Mucosa of descending colon (tissue), 3 donors: ENCODE measurements around the gene SDK1. TPM values are rescaled to one million over a fixed set of nuclear protein-coding genes. Genes with fewer than 3 reads are reported as not detected.

ENCODE experiments used
- ATAC-seq: fragments of 200-7000 bp; cut with Tn5 transposase; one replicate; pipeline ENCODE4 v1.9.1; 2020; ENCODE audit warnings: mild to moderate bottlenecking, moderate library complexity
- DNase-seq, 3 donors: peaks; one replicate each; pipeline ENCODE4 v3.0.0-alpha.2; 2020
- H3K36me3 ChIP-seq: fragments of 200-600 bp; one replicate; pipeline ENCODE4 v1.8.0; 2021; ENCODE audit warnings: low read depth, mild to moderate bottlenecking
- H3K4me1 ChIP-seq: fragments of 200-600 bp; one replicate; pipeline ENCODE4 v1.8.0; 2021; ENCODE audit warnings: low read depth, mild to moderate bottlenecking
- H3K4me3 ChIP-seq: fragments of 200-600 bp; one replicate; pipeline ENCODE4 v1.8.0; 2021; ENCODE audit warnings: mild to moderate bottlenecking
- H3K9me3 ChIP-seq: fragments of 200-600 bp; one replicate; pipeline ENCODE4 v1.8.0; 2021; ENCODE audit warnings: mild to moderate bottlenecking
- intact Hi-C, 2 donors: fragments of 100-400 bp; cut with DNase I in 1 of 2; cut with micrococcal nuclease in 1 of 2; formaldehyde crosslinking; loops; one replicate each; pipeline versions ENCODE4 v1.11.0 to v1.11.1; 2022; cut with DNase I, micrococcal nuclease
- total RNA-seq, 3 donors: library from RNA; stranded (reverse); fragmentation: NEBNext Ultra II Directional in 2 of 3; extraction: Animal tissue kit (Norgen Biotek cat#: 25700) in 2 of 3; gene quantifications; one replicate each; pipeline versions ENCODE4 v1.2.1 to v1.2.4, GENCODE V29; 2021 to 2023
- TF ChIP-seq, protein P1 (sequence below): fragments of 200-600 bp; IDR thresholded peaks from one replicate; pipeline ENCODE4 v1.8.0; 2022; ENCODE audit warnings: antibody characterized with exemption, mild to moderate bottlenecking
- donor health status: DM: no; HTN: no; CAD: no; lungs with moderate emphysema.
- donor health status: DM: no; HTN: no; CAD: no.
- donor health status: DM: no; HTN: yes; CAD: no.

Gene SDK1
- total RNA-seq, 3 donors from 2014 or later: 2.7 to 20.2 (median 4.2) TPM

DNA sequence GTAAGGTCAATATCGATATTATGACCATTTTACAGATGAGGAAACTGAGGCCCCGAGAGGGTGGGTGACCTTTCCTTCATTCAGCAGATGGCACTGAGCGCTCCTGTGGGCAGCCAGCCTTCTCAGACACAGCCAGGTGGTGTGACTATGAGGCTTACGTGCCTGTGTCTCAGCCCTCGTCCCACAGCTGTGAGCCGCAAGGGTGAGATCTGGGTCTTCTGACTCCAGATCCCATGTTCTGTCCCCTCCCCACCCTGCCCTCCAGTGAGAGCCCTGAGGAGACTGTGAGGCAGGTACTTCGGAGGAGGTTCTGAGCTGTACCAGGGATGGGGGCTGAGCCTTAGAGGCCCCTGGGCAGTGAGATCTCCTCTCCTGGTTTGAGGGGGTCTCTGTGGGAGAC lies 767.2 kb downstream of the SDK1 start:
- ATAC-seq: no peak
- no peak overlapping the region for H3K4me3 ChIP-seq
- TF ChIP-seq, protein P1, sequence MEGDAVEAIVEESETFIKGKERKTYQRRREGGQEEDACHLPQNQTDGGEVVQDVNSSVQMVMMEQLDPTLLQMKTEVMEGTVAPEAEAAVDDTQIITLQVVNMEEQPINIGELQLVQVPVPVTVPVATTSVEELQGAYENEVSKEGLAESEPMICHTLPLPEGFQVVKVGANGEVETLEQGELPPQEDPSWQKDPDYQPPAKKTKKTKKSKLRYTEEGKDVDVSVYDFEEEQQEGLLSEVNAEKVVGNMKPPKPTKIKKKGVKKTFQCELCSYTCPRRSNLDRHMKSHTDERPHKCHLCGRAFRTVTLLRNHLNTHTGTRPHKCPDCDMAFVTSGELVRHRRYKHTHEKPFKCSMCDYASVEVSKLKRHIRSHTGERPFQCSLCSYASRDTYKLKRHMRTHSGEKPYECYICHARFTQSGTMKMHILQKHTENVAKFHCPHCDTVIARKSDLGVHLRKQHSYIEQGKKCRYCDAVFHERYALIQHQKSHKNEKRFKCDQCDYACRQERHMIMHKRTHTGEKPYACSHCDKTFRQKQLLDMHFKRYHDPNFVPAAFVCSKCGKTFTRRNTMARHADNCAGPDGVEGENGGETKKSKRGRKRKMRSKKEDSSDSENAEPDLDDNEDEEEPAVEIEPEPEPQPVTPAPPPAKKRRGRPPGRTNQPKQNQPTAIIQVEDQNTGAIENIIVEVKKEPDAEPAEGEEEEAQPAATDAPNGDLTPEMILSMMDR: no peak

DNA sequence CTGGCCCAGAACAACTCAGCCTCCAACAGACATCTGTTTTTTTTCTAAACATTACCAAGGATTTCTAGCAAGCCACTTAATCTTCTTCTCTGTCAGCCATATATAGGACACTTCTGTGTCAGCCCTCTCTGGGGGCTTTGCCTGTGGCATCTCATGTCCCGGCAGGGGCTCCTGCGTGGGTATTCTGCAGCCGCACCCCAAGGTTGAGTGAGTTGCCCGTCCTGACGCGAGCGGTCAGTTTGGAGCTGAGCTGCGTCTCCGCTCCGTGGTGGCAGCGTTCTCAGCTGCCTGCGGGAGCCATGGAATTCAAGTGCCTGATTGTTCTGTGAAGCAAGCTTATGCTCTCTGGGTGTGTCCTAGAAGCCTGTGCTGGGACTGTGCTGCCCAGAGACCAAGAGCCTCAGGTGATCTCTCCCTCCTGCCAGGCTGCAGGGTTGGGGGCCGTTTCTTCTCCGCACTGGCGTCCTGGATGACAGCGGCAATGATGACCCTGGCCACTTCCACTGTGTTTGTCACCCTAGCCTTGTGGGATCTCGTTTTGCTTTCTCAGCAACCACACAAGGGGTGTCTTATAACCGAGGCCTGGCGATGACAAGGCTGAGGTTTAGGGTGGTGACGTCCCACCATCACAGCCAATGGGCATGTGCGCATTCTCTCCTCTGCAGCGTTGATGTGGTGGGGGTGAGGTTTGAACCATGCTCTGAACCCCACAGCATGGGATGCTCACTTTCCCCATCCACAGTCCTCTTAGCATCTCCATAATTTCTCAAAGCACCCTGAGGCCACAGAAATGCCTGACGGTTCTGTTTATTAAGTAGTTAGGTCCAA lies 768.4 kb downstream of the SDK1 start:
- ATAC-seq (no peak), DNase-seq (no peak)
- Histone ChIP-seq H3K9me3 (no peaks in the 10 kb centered on the region), H3K36me3 (no peaks in the 10 kb centered on the region), H3K4me3 (no peak overlapping the region), H3K4me1 (no peaks in the 10 kb centered on the region)
- intact Hi-C loops: no loop called here
- TF ChIP-seq, protein P1: no peak

More for the DNA sequence above, 767.2 kb downstream of the SDK1 start:
- no peaks in the 10 kb centered on the region for H3K36me3 ChIP-seq
- H3K4me1 ChIP-seq: no peaks in the 10 kb centered on the region
- DNase-seq: no peak
- intact Hi-C loops: no loop called here
- H3K9me3 ChIP-seq: no peaks in the 10 kb centered on the region

DNA sequence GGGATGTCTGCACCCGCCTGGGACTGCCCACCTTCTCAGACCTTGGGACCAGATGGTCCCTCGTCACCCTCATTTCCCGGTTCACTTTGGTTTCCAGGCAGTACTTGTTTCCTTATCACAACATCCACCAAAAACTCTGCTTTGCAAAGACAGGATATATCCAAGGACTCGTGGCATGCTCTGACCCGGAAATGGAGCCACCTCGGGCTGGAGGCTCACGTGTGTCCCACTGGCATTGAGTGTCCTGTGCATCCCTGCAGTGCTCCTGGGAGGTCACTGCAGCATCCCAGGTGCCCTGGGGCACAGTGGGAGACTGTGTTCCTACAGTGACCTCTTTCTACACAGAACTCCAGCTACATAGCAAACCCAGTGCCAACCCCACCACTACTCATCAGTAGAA lies 769.2 kb downstream of the SDK1 start:
- H3K36me3 ChIP-seq: no peaks in the 10 kb centered on the region
- intact Hi-C loops: no loop called here
- TF ChIP-seq, protein P1: no peak
- no peak overlapping the region for H3K4me3 ChIP-seq
- no peaks in the 10 kb centered on the region for H3K9me3 ChIP-seq
- no peak for ATAC-seq
- no peaks in the 10 kb centered on the region for H3K4me1 ChIP-seq
- no peak for DNase-seq

DNA sequence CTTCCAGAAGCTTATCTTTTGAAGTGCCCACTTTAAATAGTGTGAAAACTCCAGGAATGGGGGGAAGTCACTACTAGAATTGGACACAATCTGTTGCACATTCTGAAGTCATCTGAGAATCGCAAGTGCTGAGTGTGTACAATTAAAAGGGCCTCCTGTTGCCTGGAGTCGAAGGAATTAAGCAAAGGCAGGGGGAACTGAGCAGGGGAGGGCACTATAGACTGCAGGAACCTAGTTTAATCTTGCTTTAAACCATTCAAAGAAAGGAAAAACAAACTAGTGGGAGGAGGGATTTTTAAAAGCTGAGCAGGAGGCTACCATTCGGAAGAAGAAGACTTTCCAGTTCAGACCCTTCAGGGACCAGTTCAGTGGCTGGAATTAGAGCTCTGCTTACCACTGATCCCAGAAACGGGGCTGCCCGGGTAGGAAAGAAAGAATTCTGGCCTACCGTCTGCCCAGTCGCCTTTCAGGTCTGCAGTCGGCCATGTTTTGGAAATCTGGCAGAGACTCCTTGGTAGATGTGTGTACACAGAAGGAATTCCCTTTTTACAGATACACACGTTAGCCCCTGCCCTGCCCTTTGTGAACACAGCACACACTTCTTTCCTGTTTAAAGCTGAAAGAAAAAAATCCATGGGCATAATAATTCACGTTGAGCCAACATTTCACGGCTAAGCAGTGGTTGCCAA lies 770.5 kb downstream of the SDK1 start:
- TF ChIP-seq, protein P1: no peak
- DNase-seq: no peak

DNA sequence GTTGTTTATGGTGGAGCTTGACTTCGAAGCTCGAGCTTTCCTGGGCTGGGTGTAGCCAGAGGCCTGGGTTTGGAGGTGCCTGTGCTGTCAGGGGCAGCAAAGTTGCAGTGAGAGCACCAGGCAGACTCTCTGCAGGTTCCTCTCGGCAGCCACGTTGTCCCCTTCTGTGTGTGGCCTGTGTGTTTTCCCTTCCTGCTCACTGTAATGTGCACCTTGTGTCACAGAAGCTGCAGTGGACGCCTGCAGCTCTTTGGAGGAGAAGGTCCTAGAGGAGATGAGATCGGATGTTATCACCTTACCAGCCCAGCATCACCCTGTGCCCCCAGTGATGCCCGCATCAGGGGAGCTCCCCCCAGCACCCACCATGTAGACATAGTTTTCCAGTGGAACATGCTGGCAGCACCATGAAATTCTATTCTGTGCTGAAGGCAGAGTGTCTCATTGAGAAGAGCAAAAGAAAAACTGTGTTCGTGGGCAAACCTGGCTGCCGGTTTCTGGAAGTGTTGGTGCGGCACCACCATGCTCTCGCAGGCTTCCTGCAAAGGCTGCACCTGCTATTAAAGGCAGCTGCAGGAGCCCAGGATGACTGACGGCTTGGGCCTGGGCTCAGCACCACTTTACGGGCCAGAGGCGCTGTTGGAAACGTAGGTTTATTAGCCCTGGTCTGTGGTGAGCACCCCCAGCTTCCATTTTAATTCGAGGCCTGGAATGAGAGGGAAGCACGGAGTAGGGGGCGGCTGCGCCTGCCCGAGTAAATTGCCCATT lies 771.3 kb downstream of the SDK1 start:
- ATAC-seq (no peak), DNase-seq (no peak)
- Histone ChIP-seq H3K36me3 (no peaks in the 10 kb centered on the region), H3K9me3 (no peaks in the 10 kb centered on the region), H3K4me3 (no peak overlapping the region), H3K4me1 (no peaks in the 10 kb centered on the region)
- TF ChIP-seq, protein P1: no peak
- intact Hi-C loops: no loop called here

More for the DNA sequence above, 770.5 kb downstream of the SDK1 start:
- no peak for ATAC-seq
- Histone ChIP-seq H3K4me3 (no peak overlapping the region), H3K36me3 (no peaks in the 10 kb centered on the region), H3K4me1 (no peaks in the 10 kb centered on the region), H3K9me3 (no peaks in the 10 kb centered on the region)
- intact Hi-C loops: no loop called here
